Stimulated activated CD4-positive, alpha-beta T cell treated with anti-CD3 and anti-CD28 coated beads, Interleukin-12 subunit alpha, Interleukin-12 subunit beta, amount 100 ng/mL, for 4 hours (primary cell): ENCODE data around the gene SMURF2.
A peak's percentile ranks its signal among the peaks of the same experiment; 100 is the strongest.

Experiments
- DNase-seq: peaks from one replicate; pipeline ENCODE4 v3.0.0-alpha.2; 2020

Gene SMURF2

GRCh38 chr17:64533784-64534183 lies 128.3 kb downstream of the SMURF2 start:
- DNase-seq: no peak

GRCh38 chr17:64532409-64532808 lies 129.7 kb downstream of the SMURF2 start:
- no peak for DNase-seq

- DNase-seq: no peak
Measured at GRCh38 chr17:64531955-64532371, 130.1 kb downstream of the SMURF2 start.

GRCh38 chr17:64529221-64529620 lies 132.9 kb downstream of the SMURF2 start:
- no peak for DNase-seq

GRCh38 chr17:64527914-64528313 lies 134.2 kb downstream of the SMURF2 start:
- no peak for DNase-seq

- no peak for DNase-seq
Measured at GRCh38 chr17:64520359-64520758, 141.7 kb downstream of the SMURF2 start.

GRCh38 chr17:64519601-64520000 lies 142.5 kb downstream of the SMURF2 start:
- no peak for DNase-seq

- no peak for DNase-seq
Measured at GRCh38 chr17:64515829-64516228, 146.3 kb downstream of the SMURF2 start.

- no peak for DNase-seq
Measured at GRCh38 chr17:64515419-64515818, 146.7 kb downstream of the SMURF2 start.

GRCh38 chr17:64509179-64509578 lies 152.9 kb downstream of the SMURF2 start:
- DNase-seq: no peak

- DNase-seq: no peak
Measured at GRCh38 chr17:64508683-64509082, 153.4 kb downstream of the SMURF2 start.

- no peak for DNase-seq
Measured at GRCh38 chr17:64507413-64507782, 154.7 kb downstream of the SMURF2 start.

GRCh38 chr17:64506576-64507412 lies 155.3 kb downstream of the SMURF2 start, which contains the start of gene CEP95:
Gene CEP95, plus strand, starts transcription at chr17:64506977. Its CDS starts 121 bp downstream, at chr17:64507098.
- peak; percentile 90 for DNase-seq

GRCh38 chr17:64506201-64506575 lies 155.9 kb downstream of the SMURF2 start, which contains the start of gene DDX5:
Gene DDX5, minus strand, starts transcription at chr17:64506289. Its CDS starts 170 bp downstream, at chr17:64506119.
- peak; percentile 96 for DNase-seq

GRCh38 chr17:64505340-64506200 lies 156.5 kb downstream of the SMURF2 start:
- DNase-seq: peak; percentile 77

GRCh38 chr17:64504769-64505339 lies 157.3 kb downstream of the SMURF2 start:
- DNase-seq: no peak

- no peak for DNase-seq
Measured at GRCh38 chr17:64503821-64504768, 158.0 kb downstream of the SMURF2 start.

GRCh38 chr17:64503341-64503740 lies 158.8 kb downstream of the SMURF2 start:
- DNase-seq: no peak

GRCh38 chr17:64502809-64503208 lies 159.3 kb downstream of the SMURF2 start:
- DNase-seq: no peak

GRCh38 chr17:64502021-64502420 lies 160.1 kb downstream of the SMURF2 start:
- no peak for DNase-seq

GRCh38 chr17:64500862-64501765 lies 161.0 kb downstream of the SMURF2 start:
- no peak for DNase-seq
